Naive B cell (primary cell): Measurements from ENCODE around the gene OR6Y1. TPM values are rescaled to one million over a fixed set of nuclear protein-coding genes. Genes with fewer than 3 reads are reported as not detected.
A peak's percentile ranks its signal among the peaks of the same experiment; 100 is the strongest.

Experiments
- ATAC-seq, 2 donors: fragments of 150-1000 bp; cut with Tn5 transposase; 2 replicates each; pipeline ENCODE4 v1.10.0; 2021; ENCODE audit warnings: low read depth in 2 of 2, mild to moderate bottlenecking in 2 of 2, moderate library complexity in 2 of 2
- DNase-seq: peaks from one replicate; pipeline ENCODE4 v3.0.0; 2022
- H3K27ac Mint-ChIP-seq, 6 donors: one replicate each; pipeline ENCODE4 v1.8.0; 2020 to 2022; ENCODE audit warnings: mild to moderate bottlenecking in 6 of 6, mixed read lengths in 6 of 6, moderate library complexity in 5 of 6, inconsistent platforms in 2 of 6
- H3K27me3 Mint-ChIP-seq, 3 donors: one replicate each; pipeline ENCODE4 v1.8.0; 2021 to 2022; ENCODE audit warnings: mixed read lengths in 3 of 3, mild to moderate bottlenecking in 1 of 3
- H3K36me3 Mint-ChIP-seq, 2 donors: one replicate each; pipeline ENCODE4 v1.8.0; 2020 to 2022; ENCODE audit warnings: mixed read lengths in 2 of 2, inconsistent platforms in 1 of 2, mild to moderate bottlenecking in 1 of 2
- H3K4me1 Mint-ChIP-seq, 3 donors: one replicate each; pipeline ENCODE4 v1.8.0; 2020 to 2022; ENCODE audit warnings: mixed read lengths in 3 of 3, inconsistent platforms in 1 of 3, mild to moderate bottlenecking in 1 of 3, moderate library complexity in 1 of 3
- H3K4me3 Mint-ChIP-seq, 8 donors: one replicate each; pipeline ENCODE4 v1.8.0; 2020 to 2022; ENCODE audit warnings: mild to moderate bottlenecking in 8 of 8, mixed read lengths in 8 of 8, moderate library complexity in 8 of 8, inconsistent platforms in 2 of 8
- H3K9me3 Mint-ChIP-seq, 7 donors: one replicate each; pipeline ENCODE4 v1.8.0; 2020 to 2022; ENCODE audit warnings: mixed read lengths in 7 of 7, mild to moderate bottlenecking in 5 of 7, inconsistent platforms in 2 of 7, moderate library complexity in 1 of 7
- polyA plus RNA-seq, 6 donors: library from polyadenylated mRNA; unstranded; fragments of 300-500 nt; fragmentation: Illumina TruSeq; gene quantifications; one replicate each; pipeline ENCODE4 v1.2.3, GENCODE V29; 2021; ENCODE audit warnings: low read depth in 6 of 6

The OR6Y1 gene
- not detected for polyA plus RNA-seq

DNA sequence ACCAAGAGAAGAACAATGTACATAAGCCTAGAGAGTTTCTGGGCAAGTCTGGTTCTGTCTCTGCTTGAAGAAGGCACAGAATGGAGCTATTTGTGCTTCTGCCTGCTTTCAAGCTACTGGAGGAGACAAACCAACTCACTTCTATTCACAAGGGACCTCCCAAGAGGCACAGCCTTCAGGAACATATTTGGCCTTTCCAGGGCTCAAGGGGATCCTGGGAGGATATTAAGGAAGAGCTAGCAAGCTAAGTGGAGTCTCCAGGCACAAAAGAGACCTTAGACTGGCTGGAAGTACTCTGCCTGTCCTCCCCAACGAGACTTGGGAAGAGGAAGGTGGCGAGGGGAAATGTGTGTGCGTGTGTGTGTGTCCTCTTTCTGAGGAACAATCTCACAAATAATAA lies at the start of gene OR6Y1:
OR6Y1 (minus strand) TSS at position 54 of the 400 bp plus-strand sequence. CDS start 6,300 bp downstream, outside the sequence.
- no peak within 1 kb of the TSS for H3K4me3 Mint-ChIP-seq
- H3K27me3 Mint-ChIP-seq: peaks cover 13 to 31% (median 19%) of the 10 kb centered on the region in 3 donors
- H3K4me1 Mint-ChIP-seq: no peaks in the 10 kb centered on the region
- no peaks in the 10 kb centered on the region for H3K9me3 Mint-ChIP-seq
- no peak for DNase-seq
- no peak within 1 kb of the TSS for H3K27ac Mint-ChIP-seq
- ATAC-seq: no peak
- H3K36me3 Mint-ChIP-seq: no peaks in the 10 kb centered on the region

GRCh38 chr1:158600735-158601134 lies 46.5 kb upstream of the OR6Y1 start:
- Mint-ChIP-seq H3K9me3 (peaks cover 17 to 41% (median 34%) of the 10 kb centered on the region in 7 donors), H3K27me3 (peaks cover 12 to 25% (median 22%) of the 10 kb centered on the region in 3 donors), H3K4me3 (no peak overlapping the region), H3K27ac (no peak overlapping the region), H3K4me1 (no peaks in the 10 kb centered on the region), H3K36me3 (peaks cover 17 to 33% of the 10 kb centered on the region in 2 donors)
- no peak for ATAC-seq
- DNase-seq: no peak

DNA sequence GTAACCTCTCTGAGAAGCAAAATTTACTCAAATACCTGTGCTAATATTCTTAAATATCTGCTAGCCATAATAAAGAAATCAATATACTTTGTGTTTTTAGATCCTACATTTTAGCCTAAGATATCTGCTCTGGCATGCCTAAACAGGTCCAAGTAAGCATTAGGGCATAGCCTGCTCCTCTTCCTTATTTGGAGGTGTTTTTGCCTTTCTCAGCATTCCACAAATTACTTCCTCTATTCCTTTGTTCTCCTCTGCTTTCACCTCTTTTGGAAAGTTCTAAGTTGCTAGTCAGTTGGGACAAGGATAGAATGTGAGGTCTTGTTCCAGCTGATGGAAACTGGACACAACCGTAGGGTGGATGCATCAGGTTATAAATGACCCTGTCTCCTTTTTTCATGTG lies 32.7 kb upstream of the OR6Y1 start:
- peaks cover 7 to 41% (median 22%) of the 10 kb centered on the region in 3 donors for H3K27me3 Mint-ChIP-seq
- ATAC-seq (no peak), DNase-seq (no peak)
- H3K4me1 Mint-ChIP-seq: no peaks in the 10 kb centered on the region
- peaks cover 5% of the 10 kb centered on the region in 2 donors for H3K36me3 Mint-ChIP-seq
- no peak overlapping the region for H3K4me3 Mint-ChIP-seq
- peaks cover 7 to 30% (median 14%) of the 10 kb centered on the region in 7 donors for H3K9me3 Mint-ChIP-seq
- H3K27ac Mint-ChIP-seq: no peak overlapping the region

DNA sequence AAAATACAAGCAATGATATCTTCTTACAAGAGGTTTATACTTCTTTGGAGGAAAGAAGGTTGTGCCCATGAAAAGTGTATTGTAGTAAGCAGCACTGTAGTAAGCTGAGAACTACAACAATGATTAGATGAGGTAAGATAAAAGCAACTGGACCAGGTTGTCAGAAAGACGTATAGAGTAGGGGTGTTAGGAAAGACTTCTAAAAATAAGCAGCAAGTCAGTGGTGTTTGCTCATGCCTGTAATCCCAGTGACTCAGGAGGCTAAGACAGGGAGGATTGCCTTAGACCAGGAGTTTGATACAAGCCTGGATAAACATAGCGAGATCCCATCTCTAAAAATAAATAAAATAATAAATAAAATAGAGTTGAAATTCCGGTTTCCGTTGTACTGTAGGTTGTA lies 29.8 kb upstream of the OR6Y1 start:
- no peaks in the 10 kb centered on the region for H3K4me1 Mint-ChIP-seq
- H3K27ac Mint-ChIP-seq: no peak overlapping the region
- peaks cover 1 to 5% of the 10 kb centered on the region in 2 donors for H3K36me3 Mint-ChIP-seq
- no peak overlapping the region for H3K4me3 Mint-ChIP-seq
- peaks cover 5 to 22% (median 14%) of the 10 kb centered on the region in 7 donors for H3K9me3 Mint-ChIP-seq
- peaks cover 12 to 35% (median 25%) of the 10 kb centered on the region in 3 donors for H3K27me3 Mint-ChIP-seq
- DNase-seq (no peak), ATAC-seq (no peak)

DNA sequence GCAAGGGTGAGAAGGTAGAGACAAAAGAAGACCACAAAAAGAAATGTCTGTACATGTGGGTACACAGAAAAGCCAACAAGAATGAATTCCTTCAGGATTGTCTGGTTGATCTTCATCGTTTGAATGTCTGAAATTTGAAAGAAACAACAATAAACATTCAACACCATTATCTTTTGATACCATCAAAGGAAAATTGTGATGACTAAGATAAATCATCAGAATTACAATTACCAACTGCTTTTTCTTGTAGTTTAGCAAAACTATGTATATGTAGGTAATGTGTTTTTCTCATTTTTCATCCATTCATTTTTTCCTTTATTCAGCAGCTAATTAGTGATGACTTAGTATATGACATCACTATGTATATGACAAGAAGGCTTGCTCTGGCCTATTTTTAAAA lies 25.5 kb upstream of the OR6Y1 start, which contains the start of gene OR10X1:
OR10X1 (minus strand) TSS at position 167 of the 400 bp plus-strand sequence; CDS start at position 167, 0 bp downstream.
- Mint-ChIP-seq H3K9me3 (no peaks in the 10 kb centered on the region), H3K27ac (no peak within 1 kb of the TSS), H3K27me3 (peaks cover 12 to 37% (median 23%) of the 10 kb centered on the region in 3 donors), H3K4me3 (peak within 1 kb of the TSS in 1 of 8 donors; percentile 15), H3K4me1 (no peaks in the 10 kb centered on the region), H3K36me3 (no peaks in the 10 kb centered on the region)
- ATAC-seq (no peak), DNase-seq (no peak)

DNA sequence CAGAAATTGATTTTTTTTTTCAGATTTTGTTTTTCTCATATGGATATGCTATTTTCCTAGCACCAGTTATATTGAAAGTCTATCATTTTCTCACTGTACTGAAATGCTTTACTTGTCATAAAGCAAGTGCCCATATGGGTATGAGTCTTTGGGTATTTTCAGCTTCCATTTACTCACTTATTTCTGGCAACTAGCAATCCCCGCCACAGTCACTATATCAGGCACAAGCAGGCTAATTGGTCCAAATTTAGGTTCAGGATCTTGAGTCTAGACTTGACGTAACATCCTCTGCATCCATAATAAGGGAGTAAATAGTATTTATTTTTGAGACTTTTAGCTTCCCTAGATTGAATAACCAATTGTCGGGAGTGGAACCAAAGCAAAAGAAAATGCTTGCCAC lies 23.4 kb upstream of the OR6Y1 start:
- Mint-ChIP-seq H3K4me3 (no peak overlapping the region), H3K4me1 (no peaks in the 10 kb centered on the region), H3K9me3 (no peaks in the 10 kb centered on the region), H3K27me3 (peaks cover 5 to 21% (median 14%) of the 10 kb centered on the region in 3 donors), H3K36me3 (no peaks in the 10 kb centered on the region), H3K27ac (no peak overlapping the region)
- ATAC-seq (no peak), DNase-seq (no peak)

DNA sequence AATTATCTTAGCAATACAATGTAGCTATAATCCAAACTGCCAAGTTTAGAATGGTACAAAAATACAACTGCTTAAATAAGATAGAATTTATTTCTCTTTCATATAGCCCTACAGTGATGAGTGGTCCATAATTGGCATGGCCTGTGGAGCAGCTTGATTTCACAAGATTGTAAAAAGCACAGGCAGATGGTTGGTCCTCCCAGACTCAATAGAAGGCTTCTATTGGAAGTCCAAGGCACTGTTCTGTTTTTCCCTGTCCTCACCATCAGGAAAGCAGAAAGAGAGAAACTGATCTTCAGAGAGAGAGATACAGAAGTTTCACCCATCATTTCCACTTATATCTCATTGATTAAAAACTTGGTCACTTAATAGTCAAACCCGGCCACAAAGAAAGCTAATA lies 18.0 kb upstream of the OR6Y1 start:
- Mint-ChIP-seq H3K4me3 (no peak overlapping the region), H3K27me3 (peaks cover 0 to 10% (median 0%) of the 10 kb centered on the region in 3 donors), H3K27ac (no peak overlapping the region), H3K9me3 (peaks cover 0 to 5% (median 0%) of the 10 kb centered on the region in 7 donors), H3K36me3 (peaks cover 0 to 8% of the 10 kb centered on the region in 2 donors), H3K4me1 (peaks cover 0 to 5% (median 4%) of the 10 kb centered on the region in 3 donors)
- no peak for DNase-seq
- ATAC-seq: no peak

DNA sequence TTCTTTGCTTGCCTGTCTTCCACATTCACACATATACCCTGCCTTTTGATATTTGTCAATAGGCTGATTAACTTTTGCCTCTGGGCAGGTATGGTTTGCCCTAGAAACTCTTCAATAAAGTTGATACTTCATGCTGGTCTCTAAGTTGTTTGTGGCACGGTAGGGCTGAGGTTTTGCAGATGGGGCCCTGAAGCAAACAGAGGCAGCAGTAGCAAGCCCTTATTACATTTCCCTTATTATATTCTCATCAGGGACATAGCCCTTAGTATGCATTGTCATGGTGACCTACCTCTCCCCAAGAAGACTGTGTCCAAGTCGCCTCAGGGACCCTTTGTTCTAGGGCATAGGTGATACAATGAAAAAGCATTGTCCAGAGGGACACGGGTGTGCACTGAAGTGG lies 16.3 kb upstream of the OR6Y1 start, which contains the start of gene OR6P1:
OR6P1 (minus strand) TSS at position 101 of the 400 bp plus-strand sequence. CDS start 6,976 bp downstream, outside the sequence.
- H3K27ac Mint-ChIP-seq: no peak within 1 kb of the TSS
- no peak for DNase-seq
- peaks cover 0 to 13% (median 0%) of the 10 kb centered on the region in 7 donors for H3K9me3 Mint-ChIP-seq
- H3K36me3 Mint-ChIP-seq: peaks cover 0 to 8% of the 10 kb centered on the region in 2 donors
- H3K4me3 Mint-ChIP-seq: no peak within 1 kb of the TSS
- no peak for ATAC-seq
- H3K4me1 Mint-ChIP-seq: peaks cover 0 to 5% (median 4%) of the 10 kb centered on the region in 3 donors
- peaks cover 0 to 10% (median 0%) of the 10 kb centered on the region in 3 donors for H3K27me3 Mint-ChIP-seq

DNA sequence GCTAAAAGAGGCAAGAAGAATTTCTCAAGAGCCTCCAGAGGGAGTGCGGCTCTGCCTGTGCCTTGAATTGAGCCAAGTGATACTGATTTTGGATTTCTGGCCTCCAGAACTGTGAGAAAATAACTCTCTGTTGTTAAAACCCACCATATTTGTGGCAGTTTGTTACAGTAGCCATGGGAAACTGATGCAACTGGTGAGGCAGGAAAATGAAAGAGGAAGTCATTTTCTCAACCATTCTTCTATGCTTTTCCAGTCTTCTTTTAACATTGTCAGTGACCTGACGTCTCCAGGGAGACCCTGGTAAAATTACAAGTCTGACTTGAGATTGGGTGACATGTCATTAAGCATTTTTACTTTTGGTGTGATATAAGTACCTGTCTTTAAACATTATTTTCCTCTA lies 10.4 kb upstream of the OR6Y1 start:
- Mint-ChIP-seq H3K27me3 (peaks cover 0 to 8% (median 0%) of the 10 kb centered on the region in 3 donors), H3K9me3 (peaks cover 0 to 13% (median 0%) of the 10 kb centered on the region in 7 donors), H3K4me3 (peak overlapping the region in 5 of 8 donors; percentile 12 to 78 (median 31)), H3K27ac (peak overlapping the region in 4 of 6 donors; percentile 0 to 58 (median 52)), H3K36me3 (peaks cover 0 to 19% of the 10 kb centered on the region in 2 donors), H3K4me1 (peaks cover 9 to 16% (median 12%) of the 10 kb centered on the region in 3 donors)
- DNase-seq (peak; percentile 19), ATAC-seq (peak; percentile 67 to 80)

DNA sequence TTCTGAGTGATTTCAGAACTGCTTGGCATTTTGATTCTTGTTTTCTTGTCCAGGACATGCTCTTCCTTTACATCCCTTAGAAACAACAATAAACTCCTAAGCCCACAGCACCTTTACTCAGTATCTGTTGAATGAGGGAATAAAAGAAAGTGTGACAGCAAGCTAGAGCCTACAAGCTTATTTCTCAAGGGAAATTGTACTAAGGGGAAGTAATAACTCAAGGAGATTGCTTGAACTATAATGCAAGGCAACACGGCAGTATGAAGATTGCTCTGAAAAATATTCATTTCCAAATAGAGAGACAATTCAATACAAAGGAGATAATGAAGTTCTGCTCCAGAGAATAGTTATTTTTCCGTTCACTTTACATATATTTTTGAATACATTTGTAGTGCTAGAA lies 9.6 kb upstream of the OR6Y1 start:
- H3K4me3 Mint-ChIP-seq: peak overlapping the region in 4 of 8 donors; percentile 12 to 78 (median 38)
- H3K27ac Mint-ChIP-seq: peak overlapping the region in 3 of 6 donors; percentile 57 to 84 (median 58)
- peaks cover 9 to 16% (median 12%) of the 10 kb centered on the region in 3 donors for H3K4me1 Mint-ChIP-seq
- peak; percentile 43 to 60 for ATAC-seq
- DNase-seq: peak; percentile 0
- H3K36me3 Mint-ChIP-seq: peaks cover 0 to 19% of the 10 kb centered on the region in 2 donors
- H3K27me3 Mint-ChIP-seq: peaks cover 0 to 8% (median 0%) of the 10 kb centered on the region in 3 donors
- H3K9me3 Mint-ChIP-seq: peaks cover 0 to 13% (median 0%) of the 10 kb centered on the region in 7 donors

GRCh38 chr1:158559696-158560095 lies 5.5 kb upstream of the OR6Y1 start:
- Mint-ChIP-seq H3K4me3 (no peak overlapping the region), H3K36me3 (peaks cover 0 to 11% of the 10 kb centered on the region in 2 donors), H3K27me3 (peaks cover 0 to 8% (median 0%) of the 10 kb centered on the region in 3 donors), H3K27ac (no peak overlapping the region), H3K4me1 (peaks cover 9 to 15% (median 12%) of the 10 kb centered on the region in 3 donors), H3K9me3 (peaks cover 0 to 8% (median 0%) of the 10 kb centered on the region in 7 donors)
- ATAC-seq: no peak
- no peak for DNase-seq

- Mint-ChIP-seq H3K27ac (no peak overlapping the region), H3K4me3 (peak overlapping the region in 1 of 8 donors; percentile 29), H3K27me3 (peaks cover 20 to 46% (median 38%) of the 10 kb centered on the region in 3 donors), H3K36me3 (peaks cover 0 to 2% of the 10 kb centered on the region in 2 donors), H3K4me1 (no peaks in the 10 kb centered on the region), H3K9me3 (peaks cover 0 to under 1% (median 0%) of the 10 kb centered on the region in 7 donors)
- DNase-seq: no peak
- ATAC-seq: no peak
These were observed 1.9 kb downstream of the OR6Y1 start for GRCh38 chr1:158552296-158552695.

DNA sequence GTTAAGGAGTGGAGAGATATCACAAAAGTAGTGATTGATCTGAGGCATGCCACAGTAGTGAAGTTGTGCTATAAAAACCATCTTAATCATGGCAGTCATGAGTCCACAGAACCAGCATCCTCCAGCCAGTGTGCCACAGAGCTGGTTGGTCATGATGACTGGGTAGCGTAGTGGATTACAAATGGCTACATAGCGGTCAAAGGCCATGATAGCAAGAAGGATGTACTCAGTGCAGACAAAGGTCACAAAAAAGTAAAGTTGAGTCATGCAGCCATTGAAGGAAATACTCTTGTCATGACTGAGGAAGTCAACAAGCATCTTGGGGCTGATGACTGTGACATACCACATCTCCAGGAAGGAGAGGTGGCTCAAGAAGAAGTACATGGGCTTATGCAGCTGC lies 6.7 kb downstream of the OR6Y1 start:
- Mint-ChIP-seq H3K4me1 (no peaks in the 10 kb centered on the region), H3K36me3 (peaks cover 0 to 8% of the 10 kb centered on the region in 2 donors), H3K9me3 (peaks cover 0 to 5% (median 0%) of the 10 kb centered on the region in 7 donors), H3K4me3 (no peak overlapping the region), H3K27ac (no peak overlapping the region), H3K27me3 (peaks cover 27 to 51% (median 32%) of the 10 kb centered on the region in 3 donors)
- ATAC-seq (no peak), DNase-seq (no peak)

DNA sequence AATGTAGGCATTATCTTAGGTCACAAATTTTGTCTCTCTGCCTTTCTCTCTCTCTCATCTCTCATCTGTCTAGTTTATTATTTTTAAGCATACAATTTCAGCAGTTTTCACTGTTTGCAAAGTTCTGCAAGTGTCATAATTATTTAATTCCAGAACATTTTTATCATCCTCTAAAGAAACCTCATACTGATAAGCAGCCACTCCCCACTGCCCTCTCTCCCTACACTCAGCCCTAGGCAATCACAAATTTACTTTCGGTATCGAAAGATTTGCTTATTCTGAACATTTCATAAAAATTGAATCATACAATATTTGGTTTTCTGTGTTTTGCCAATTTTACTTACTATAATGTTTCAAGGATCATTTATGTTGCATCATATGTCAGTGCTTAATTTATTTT lies 16.6 kb downstream of the OR6Y1 start:
- Mint-ChIP-seq H3K4me3 (no peak overlapping the region), H3K27ac (no peak overlapping the region), H3K4me1 (no peaks in the 10 kb centered on the region), H3K27me3 (peaks cover 0 to 7% (median 2%) of the 10 kb centered on the region in 3 donors), H3K36me3 (no peaks in the 10 kb centered on the region), H3K9me3 (peaks cover 0 to 1% (median 0%) of the 10 kb centered on the region in 7 donors)
- DNase-seq (no peak), ATAC-seq (no peak)
